ENCODE results near the gene SLC17A7.

SLC17A7 gene

GRCh38 chr19:49437231-49437630, 4.1 kb downstream of the SLC17A7 start:
- peaks cover 65 to 80% of the 10 kb centered on the region in 2 experiments for H3K27me3 ChIP-seq (ENCODE audit: control insufficient read depth in 1 of 2, insufficient read depth in 1 of 2, low read length in 2 of 2)
- H2BK15ac ChIP-seq (ENCODE audit: low read depth, poor library complexity, severe bottlenecking), result no peak overlapping the region
- no peak overlapping the region for H3K4ac ChIP-seq (ENCODE audit: low read depth in 1 of 2, low read length in 2 of 2)
- H3K18ac ChIP-seq (ENCODE audit: low read depth in 1 of 2, low read length in 2 of 2), result no peak overlapping the region
- no peak overlapping the region for H2BK120ac ChIP-seq (ENCODE audit: low read depth, low read length)
- H2BK12ac ChIP-seq (ENCODE audit: low read length in 2 of 2), result no peak overlapping the region
- no peak for DNase-seq
- H3K4me3 ChIP-seq (ENCODE audit: insufficient read depth in 1 of 2, low read depth in 1 of 2, low read length in 2 of 2), result no peak overlapping the region
- no peaks in the 10 kb centered on the region for H3K79me1 ChIP-seq (replicated peaks; ENCODE audit: low read length, poor library complexity, severe bottlenecking)
- peaks cover 8% of the 10 kb centered on the region for H3K4me1 ChIP-seq (ENCODE audit: control insufficient read depth, insufficient read depth, low read depth, low read length)
- H3K23ac ChIP-seq (ENCODE audit: low read length in 2 of 2), result no peak overlapping the region
- no peak overlapping the region for H3K14ac ChIP-seq (ENCODE audit: low read length in 2 of 2)
- no peak overlapping the region for H2BK5ac ChIP-seq (ENCODE audit: low read depth, low read length, poor library complexity, severe bottlenecking)
- no peak overlapping the region for H3K9ac ChIP-seq (ENCODE audit: low read length)
- no peaks in the 10 kb centered on the region for H3K9me3 ChIP-seq (ENCODE audit: control insufficient read depth, low read length)
- no peak overlapping the region for H3K4me2 ChIP-seq (ENCODE audit: low read length, poor library complexity, severe bottlenecking)
- H2AFZ ChIP-seq (ENCODE audit: low read depth, low read length), result no peak overlapping the region
- no peak overlapping the region for H4K8ac ChIP-seq (ENCODE audit: low read length)
- no peaks in the 10 kb centered on the region for H3K36me3 ChIP-seq (ENCODE audit: control insufficient read depth in 1 of 2, insufficient read depth in 2 of 2, low read depth in 1 of 2, low read length in 2 of 2)
- no peak overlapping the region for H3K27ac ChIP-seq (ENCODE audit: low read length, poor library complexity, severe bottlenecking)
- WGBS, result 21% methylated on average over 8 of the region's 8 CpGs
- no peak overlapping the region for H4K91ac ChIP-seq (ENCODE audit: low read length)
- no peak overlapping the region for H2AK5ac ChIP-seq (ENCODE audit: low read length, severe bottlenecking)

GRCh38 chr19:49436381-49437017, 4.8 kb downstream of the SLC17A7 start:
- Histone ChIP-seq H3K18ac (ENCODE audit: low read depth in 1 of 2, low read length in 2 of 2) (no peak overlapping the region), H4K91ac (ENCODE audit: low read length) (no peak overlapping the region), H3K27ac (ENCODE audit: low read length, poor library complexity, severe bottlenecking) (no peak overlapping the region), H3K79me1 (replicated peaks; ENCODE audit: low read length, poor library complexity, severe bottlenecking) (no peaks in the 10 kb centered on the region), H3K4ac (ENCODE audit: low read depth in 1 of 2, low read length in 2 of 2) (no peak overlapping the region), H2BK15ac (ENCODE audit: low read depth, poor library complexity, severe bottlenecking) (no peak overlapping the region), H3K14ac (ENCODE audit: low read length in 2 of 2) (no peak overlapping the region), H3K9me3 (ENCODE audit: control insufficient read depth, low read length) (no peaks in the 10 kb centered on the region), H4K8ac (ENCODE audit: low read length) (no peak overlapping the region), H3K4me3 (ENCODE audit: insufficient read depth in 1 of 2, low read depth in 1 of 2, low read length in 2 of 2) (no peak overlapping the region), H3K23ac (ENCODE audit: low read length in 2 of 2) (peak overlapping the region in 1 of 2 experiments; percentile 37), H2BK12ac (ENCODE audit: low read length in 2 of 2) (no peak overlapping the region), H2AFZ (ENCODE audit: low read depth, low read length) (no peak overlapping the region), H3K27me3 (ENCODE audit: control insufficient read depth in 1 of 2, insufficient read depth in 1 of 2, low read length in 2 of 2) (peaks cover 58 to 78% of the 10 kb centered on the region in 2 experiments), H2BK5ac (ENCODE audit: low read depth, low read length, poor library complexity, severe bottlenecking) (no peak overlapping the region), H2BK120ac (ENCODE audit: low read depth, low read length) (no peak overlapping the region), H3K4me2 (ENCODE audit: low read length, poor library complexity, severe bottlenecking) (no peak overlapping the region), H3K4me1 (ENCODE audit: control insufficient read depth, insufficient read depth, low read depth, low read length) (peaks cover 8% of the 10 kb centered on the region), H3K36me3 (ENCODE audit: control insufficient read depth in 1 of 2, insufficient read depth in 2 of 2, low read depth in 1 of 2, low read length in 2 of 2) (no peaks in the 10 kb centered on the region), H3K9ac (ENCODE audit: low read length) (no peak overlapping the region), H2AK5ac (ENCODE audit: low read length, severe bottlenecking) (no peak overlapping the region)
- DNase-seq, result no peak
- 14% methylated on average over 42 of the region's 42 CpGs for WGBS

GRCh38 chr19:49435670-49436069, 5.7 kb downstream of the SLC17A7 start:
- no peak overlapping the region for H2AFZ ChIP-seq (ENCODE audit: low read depth, low read length)
- H3K18ac ChIP-seq (ENCODE audit: low read depth in 1 of 2, low read length in 2 of 2), result no peak overlapping the region
- no peak overlapping the region for H3K27ac ChIP-seq (ENCODE audit: low read length, poor library complexity, severe bottlenecking)
- H2BK5ac ChIP-seq (ENCODE audit: low read depth, low read length, poor library complexity, severe bottlenecking), result no peak overlapping the region
- H4K8ac ChIP-seq (ENCODE audit: low read length), result no peak overlapping the region
- H3K9me3 ChIP-seq (ENCODE audit: control insufficient read depth, low read length), result no peaks in the 10 kb centered on the region
- H3K4ac ChIP-seq (ENCODE audit: low read depth in 1 of 2, low read length in 2 of 2), result no peak overlapping the region
- no peaks in the 10 kb centered on the region for H3K36me3 ChIP-seq (ENCODE audit: control insufficient read depth in 1 of 2, insufficient read depth in 2 of 2, low read depth in 1 of 2, low read length in 2 of 2)
- no peak overlapping the region for H3K23ac ChIP-seq (ENCODE audit: low read length in 2 of 2)
- H3K14ac ChIP-seq (ENCODE audit: low read length in 2 of 2), result no peak overlapping the region
- H3K4me1 ChIP-seq (ENCODE audit: control insufficient read depth, insufficient read depth, low read depth, low read length), result peaks cover 3% of the 10 kb centered on the region
- peaks cover 60 to 77% of the 10 kb centered on the region in 2 experiments for H3K27me3 ChIP-seq (ENCODE audit: control insufficient read depth in 1 of 2, insufficient read depth in 1 of 2, low read length in 2 of 2)
- H2BK120ac ChIP-seq (ENCODE audit: low read depth, low read length), result no peak overlapping the region
- H2BK15ac ChIP-seq (ENCODE audit: low read depth, poor library complexity, severe bottlenecking), result no peak overlapping the region
- H3K4me3 ChIP-seq (ENCODE audit: insufficient read depth in 1 of 2, low read depth in 1 of 2, low read length in 2 of 2), result no peak overlapping the region
- H3K4me2 ChIP-seq (ENCODE audit: low read length, poor library complexity, severe bottlenecking), result no peak overlapping the region
- WGBS, result 95% methylated on average over 10 of the region's 10 CpGs
- no peak for DNase-seq
- H4K91ac ChIP-seq (ENCODE audit: low read length), result no peak overlapping the region
- H3K9ac ChIP-seq (ENCODE audit: low read length), result no peak overlapping the region
- H2AK5ac ChIP-seq (ENCODE audit: low read length, severe bottlenecking), result no peak overlapping the region
- no peak overlapping the region for H2BK12ac ChIP-seq (ENCODE audit: low read length in 2 of 2)
- H3K79me1 ChIP-seq (replicated peaks; ENCODE audit: low read length, poor library complexity, severe bottlenecking), result no peaks in the 10 kb centered on the region

GRCh38 chr19:49434907-49435583, 6.3 kb downstream of the SLC17A7 start:
- H3K4me1 ChIP-seq (ENCODE audit: control insufficient read depth, insufficient read depth, low read depth, low read length), result peaks cover 3% of the 10 kb centered on the region
- no peaks in the 10 kb centered on the region for H3K9me3 ChIP-seq (ENCODE audit: control insufficient read depth, low read length)
- H3K27me3 ChIP-seq (ENCODE audit: control insufficient read depth in 1 of 2, insufficient read depth in 1 of 2, low read length in 2 of 2), result peaks cover 60 to 77% of the 10 kb centered on the region in 2 experiments
- whole genome bisulfite sequencing, result 90% methylated on average over 18 of the region's 18 CpGs
- no peak overlapping the region for H2BK12ac ChIP-seq (ENCODE audit: low read length in 2 of 2)
- no peak overlapping the region for H4K91ac ChIP-seq (ENCODE audit: low read length)
- H2AFZ ChIP-seq (ENCODE audit: low read depth, low read length), result no peak overlapping the region
- H3K14ac ChIP-seq (ENCODE audit: low read length in 2 of 2), result no peak overlapping the region
- no peak overlapping the region for H4K8ac ChIP-seq (ENCODE audit: low read length)
- no peak overlapping the region for H3K4ac ChIP-seq (ENCODE audit: low read depth in 1 of 2, low read length in 2 of 2)
- no peaks in the 10 kb centered on the region for H3K36me3 ChIP-seq (ENCODE audit: control insufficient read depth in 1 of 2, insufficient read depth in 2 of 2, low read depth in 1 of 2, low read length in 2 of 2)
- H3K4me2 ChIP-seq (ENCODE audit: low read length, poor library complexity, severe bottlenecking), result no peak overlapping the region
- H2BK120ac ChIP-seq (ENCODE audit: low read depth, low read length), result no peak overlapping the region
- no peak overlapping the region for H2BK5ac ChIP-seq (ENCODE audit: low read depth, low read length, poor library complexity, severe bottlenecking)
- H3K4me3 ChIP-seq (ENCODE audit: insufficient read depth in 1 of 2, low read depth in 1 of 2, low read length in 2 of 2), result no peak overlapping the region
- no peak overlapping the region for H3K27ac ChIP-seq (ENCODE audit: low read length, poor library complexity, severe bottlenecking)
- no peak overlapping the region for H3K23ac ChIP-seq (ENCODE audit: low read length in 2 of 2)
- H3K9ac ChIP-seq (ENCODE audit: low read length), result no peak overlapping the region
- H2BK15ac ChIP-seq (ENCODE audit: low read depth, poor library complexity, severe bottlenecking), result no peak overlapping the region
- H3K18ac ChIP-seq (ENCODE audit: low read depth in 1 of 2, low read length in 2 of 2), result no peak overlapping the region
- no peaks in the 10 kb centered on the region for H3K79me1 ChIP-seq (replicated peaks; ENCODE audit: low read length, poor library complexity, severe bottlenecking)
- no peak overlapping the region for H2AK5ac ChIP-seq (ENCODE audit: low read length, severe bottlenecking)
- DNase-seq, result no peak
